Effector CD8-positive, alpha-beta T cell (primary cell): ENCODE data around the gene CACNA1C.
A peak's percentile ranks its signal among the peaks of the same experiment; 100 is the strongest.

Experiments
- DNase-seq: peaks from one replicate; lab custom pipeline; 2025; lab: John Stamatoyannopoulos, UW
- total RNA-seq, 4 experiments: gene quantifications; one replicate each; lab custom pipeline; 2026; lab: John Stamatoyannopoulos, UW

Gene CACNA1C
- 0.62 to 2.9 (median 0.89) reads per million in 4 experiments for total RNA-seq

DNA sequence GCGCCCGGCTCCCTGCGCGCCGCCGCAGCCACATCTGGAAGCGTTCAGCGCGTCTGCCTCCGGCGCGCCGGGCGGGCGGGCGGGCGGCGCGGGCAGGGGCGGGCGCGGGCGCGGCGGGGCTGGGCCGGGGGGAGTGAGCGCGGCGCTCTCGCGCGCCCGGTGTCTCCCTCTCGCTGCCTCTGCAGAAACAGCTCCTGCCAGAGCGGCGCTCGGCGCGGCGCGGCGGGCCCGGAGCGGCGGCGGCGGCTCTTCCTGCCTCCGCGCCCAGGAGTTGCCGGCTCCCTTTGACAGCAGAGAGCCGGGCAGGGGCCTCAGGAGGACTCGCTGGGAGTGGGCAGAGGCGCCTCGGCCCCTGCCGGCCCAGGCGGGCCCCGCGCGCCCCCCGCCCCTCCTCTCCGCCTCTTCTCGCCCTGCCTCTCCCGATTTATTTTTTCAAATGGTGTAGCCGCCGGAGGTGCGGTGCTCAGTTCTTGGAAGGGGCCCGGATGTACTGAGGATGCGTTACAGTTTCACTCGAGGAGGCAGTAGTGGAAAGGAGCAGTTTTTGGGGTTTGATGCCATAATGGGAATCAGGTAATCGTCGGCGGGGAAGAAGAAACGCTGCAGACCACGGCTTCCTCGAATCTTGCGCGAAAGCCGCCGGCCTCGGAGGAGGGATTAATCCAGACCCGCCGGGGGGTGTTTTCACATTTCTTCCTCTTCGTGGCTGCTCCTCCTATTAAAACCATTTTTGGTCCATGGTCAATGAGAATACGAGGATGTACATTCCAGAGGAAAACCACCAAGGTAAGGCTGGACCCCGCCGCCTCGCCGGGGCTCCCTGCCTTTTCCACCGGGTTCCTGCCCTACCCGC lies at the start of gene CACNA1C:
Gene CACNA1C, plus strand, starts transcription at position 162 of the 853 bp plus-strand sequence. Its CDS starts 576 bp downstream, at position 738.
- no peak for DNase-seq

DNA sequence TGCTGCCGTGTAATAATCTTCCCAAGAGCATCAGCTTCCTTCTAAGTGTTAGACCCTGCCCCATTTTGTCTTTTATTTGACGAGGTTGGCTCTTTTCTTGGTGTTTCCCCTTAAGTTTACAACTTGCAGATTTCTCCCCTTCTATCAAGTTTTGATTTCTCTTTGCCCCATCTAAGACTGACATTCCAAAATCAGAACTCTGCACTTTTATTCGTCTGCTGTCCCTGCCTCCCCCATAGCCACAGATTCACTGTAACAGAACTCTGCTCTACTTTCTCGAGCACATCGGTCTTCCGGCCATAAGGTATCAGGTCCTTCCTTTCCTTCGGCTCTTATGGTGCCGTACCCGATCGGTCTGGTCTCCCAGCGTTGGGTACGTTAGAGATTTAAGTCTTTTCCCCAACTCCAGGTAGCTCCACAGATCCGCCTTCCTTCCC lies 49.1 kb upstream of the CACNA1C start:
- no peak for DNase-seq

DNA sequence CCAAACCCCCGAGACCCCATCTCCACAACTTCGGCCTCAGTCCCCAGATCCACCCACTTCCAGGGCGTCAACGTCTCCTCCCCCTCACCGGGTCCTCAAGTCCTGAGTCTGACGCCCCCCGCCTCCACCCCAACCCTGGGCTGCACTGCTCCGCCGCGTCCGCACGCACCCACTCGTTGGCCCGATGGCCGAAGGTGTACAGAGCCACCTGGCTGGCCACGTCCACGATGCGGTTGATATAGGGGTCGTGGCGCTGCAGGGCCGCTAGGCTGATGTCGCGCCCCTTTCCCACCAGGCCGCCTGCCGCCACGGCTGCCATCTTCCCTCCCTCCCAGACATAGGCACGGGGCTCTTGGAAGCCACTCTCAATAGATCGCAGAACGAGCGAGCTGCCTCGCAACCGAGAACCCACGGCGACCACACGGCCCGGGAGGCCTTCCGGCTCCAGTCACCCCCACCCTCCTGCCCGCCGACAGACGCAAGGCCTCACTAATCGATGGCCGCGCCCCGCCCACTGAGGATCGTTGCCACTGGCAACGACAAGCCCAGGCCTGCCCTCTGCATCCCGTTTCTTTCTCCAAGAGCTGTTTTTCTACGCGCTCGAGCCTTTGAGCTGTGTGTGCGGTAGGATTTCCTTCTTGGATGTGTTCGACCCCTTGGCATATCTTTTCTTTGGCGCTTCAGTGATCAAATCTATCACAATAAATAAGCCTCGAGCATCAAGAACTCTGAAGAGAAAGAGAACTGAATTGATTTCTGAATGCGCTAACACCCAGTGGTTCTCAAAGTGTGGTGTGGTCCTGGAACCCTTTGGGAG lies 48.5 kb upstream of the CACNA1C start, which contains the start of gene DCP1B:
Gene DCP1B, minus strand, starts transcription at position 345 of the 817 bp plus-strand sequence. Its CDS starts 26 bp downstream, at position 319.
- peak; percentile 83 for DNase-seq

DNA sequence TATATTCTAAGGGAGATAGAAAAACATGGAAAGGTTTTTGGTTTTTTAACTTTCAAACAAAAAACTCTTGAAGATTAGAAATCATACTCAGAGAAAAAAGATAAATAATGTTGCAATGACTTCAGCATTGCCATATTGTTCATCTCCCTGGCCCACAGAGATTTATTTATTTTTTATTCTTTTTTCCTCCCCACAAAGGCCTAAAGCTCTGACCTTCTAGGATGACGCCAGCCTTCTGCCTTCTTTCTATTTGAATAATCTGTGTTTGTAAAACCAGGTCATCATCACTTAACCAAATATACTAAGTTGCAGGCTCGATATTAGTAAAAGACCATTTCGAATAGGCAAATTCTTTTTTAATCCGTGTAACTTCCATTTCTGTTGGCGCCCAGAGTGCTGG lies 44.1 kb upstream of the CACNA1C start:
- no peak for DNase-seq

DNA sequence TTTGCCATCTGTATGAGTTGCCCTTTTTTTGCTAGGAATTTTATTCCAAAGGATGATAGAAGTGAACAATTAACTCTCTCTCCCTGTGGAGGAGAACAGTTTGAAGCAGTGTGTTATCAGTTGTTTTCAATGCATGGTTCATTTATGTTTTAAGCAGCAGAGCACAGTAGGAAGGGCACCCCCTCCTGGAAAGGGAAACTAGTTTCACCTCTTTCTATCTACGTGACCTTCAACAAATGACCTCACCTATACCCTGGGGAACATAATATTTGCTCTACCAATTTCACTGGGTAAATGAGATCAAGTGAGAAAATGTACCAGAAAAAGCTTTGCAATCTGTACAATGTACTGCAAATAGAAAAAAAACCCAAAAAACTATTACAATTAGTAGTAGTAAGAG lies 43.2 kb upstream of the CACNA1C start:
- no peak for DNase-seq

DNA sequence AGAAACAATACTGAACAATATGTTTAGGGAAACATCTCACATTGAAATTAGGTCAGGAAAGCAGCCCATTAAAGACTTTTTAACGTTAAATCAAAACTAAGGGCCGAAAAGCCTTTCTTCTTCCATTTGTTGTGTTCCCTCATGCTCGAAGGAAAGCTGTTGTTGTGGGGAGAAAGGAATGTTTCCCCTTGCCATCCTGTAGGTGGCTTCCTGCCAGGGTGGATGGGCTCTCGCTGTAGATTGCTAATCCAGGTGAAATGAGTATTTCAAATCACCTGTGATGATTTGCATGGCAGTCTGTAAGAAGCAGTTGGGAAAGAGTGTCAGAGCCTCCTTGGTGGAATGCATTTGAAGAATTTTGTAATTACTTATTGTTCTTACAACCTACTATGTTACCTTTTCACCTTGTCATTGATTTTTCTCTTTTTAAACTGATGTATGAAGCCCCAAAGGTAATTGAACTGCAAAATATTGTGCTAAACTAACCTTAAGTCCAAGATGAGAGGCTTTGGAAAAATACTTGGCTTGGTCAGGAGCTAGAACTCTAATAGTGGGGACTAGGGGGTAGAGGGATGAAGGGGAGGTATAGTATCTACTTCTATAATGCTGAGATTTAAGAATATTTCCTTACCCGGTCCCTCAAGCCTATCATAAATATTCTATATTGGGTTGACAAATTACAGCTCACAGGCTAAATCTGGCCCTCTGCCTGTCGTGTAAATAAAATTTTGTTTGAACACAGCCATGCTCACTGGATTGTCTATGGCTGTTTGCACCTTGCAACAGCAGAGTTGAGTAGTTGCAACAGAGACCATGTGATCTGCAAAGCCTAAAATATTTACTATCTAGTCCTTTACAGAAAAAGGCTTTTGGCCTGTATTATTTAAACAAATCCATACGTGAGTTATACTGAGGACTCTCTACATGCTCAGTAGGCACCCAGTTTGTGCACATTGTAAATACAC lies 40.9 kb upstream of the CACNA1C start:
- no peak for DNase-seq

DNA sequence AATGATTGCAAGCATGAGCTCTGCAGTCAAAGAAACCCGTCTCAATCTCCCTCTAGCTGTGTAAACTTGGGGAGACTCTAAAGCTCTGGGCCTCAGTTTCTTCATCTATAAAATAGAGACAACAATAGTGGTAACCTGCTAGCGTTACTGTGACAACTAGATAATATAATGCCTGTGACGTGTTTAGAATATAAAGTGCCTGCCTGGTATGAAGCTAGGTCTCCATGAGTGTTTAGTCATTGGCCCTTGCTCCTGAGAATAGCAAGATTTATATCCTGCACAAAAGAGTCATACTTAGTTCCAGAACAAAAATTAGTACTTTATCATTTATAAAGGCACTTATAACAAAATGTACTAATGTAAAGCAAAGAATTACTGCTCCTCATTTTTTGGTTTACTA lies 39.7 kb upstream of the CACNA1C start:
- DNase-seq: no peak

DNA sequence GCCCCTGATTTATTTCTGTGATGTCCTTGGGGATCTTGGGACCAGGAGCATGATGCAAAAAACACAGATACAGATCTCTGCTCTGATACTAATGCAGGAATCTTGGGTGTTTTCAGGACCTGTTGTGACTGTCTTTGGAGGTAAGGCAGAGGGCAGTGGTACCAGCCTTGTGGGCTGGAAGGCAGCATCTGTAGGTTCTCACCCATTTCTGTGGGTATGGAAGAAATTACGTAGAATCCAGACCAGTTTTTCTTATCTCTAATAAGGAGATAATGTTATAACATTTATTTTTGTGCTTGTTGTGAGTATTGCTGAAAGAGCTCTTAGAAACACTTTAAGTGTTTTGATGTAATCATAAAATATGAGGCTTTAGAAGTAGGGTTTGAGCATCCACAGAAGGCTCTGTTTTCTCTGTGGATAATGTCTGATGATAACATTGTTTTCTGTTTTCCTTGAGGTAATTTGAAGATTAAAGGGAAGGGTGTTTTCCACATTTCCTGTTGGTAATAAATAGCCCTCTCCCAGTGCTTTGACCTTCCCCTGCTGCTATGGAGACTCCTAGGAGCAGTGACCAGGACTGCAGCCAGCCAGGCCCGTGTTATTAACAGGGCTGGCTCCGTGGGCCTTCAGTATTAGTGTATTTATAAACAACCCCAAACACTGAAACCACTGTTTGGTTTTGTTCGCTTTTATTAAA lies 39.1 kb upstream of the CACNA1C start:
- no peak for DNase-seq

DNA sequence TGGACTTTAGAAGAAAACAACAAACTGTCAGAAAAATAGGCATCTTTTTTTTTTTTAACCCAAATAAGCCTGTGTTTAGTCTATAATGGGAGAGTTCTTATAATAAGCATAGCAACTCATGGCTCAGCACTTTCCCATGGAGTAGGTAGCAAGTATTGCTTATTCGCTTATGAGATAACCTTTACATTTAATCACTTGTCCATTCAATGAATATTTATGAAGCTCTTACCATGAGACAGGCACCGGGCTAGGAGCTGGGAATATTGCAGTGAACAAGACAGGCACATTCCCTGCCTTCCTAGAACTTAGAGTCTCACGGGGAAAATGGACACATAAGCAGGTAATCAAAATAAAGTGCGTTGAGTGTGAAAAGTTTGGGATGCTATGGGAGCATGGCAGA lies 38.6 kb upstream of the CACNA1C start:
- no peak for DNase-seq

DNA sequence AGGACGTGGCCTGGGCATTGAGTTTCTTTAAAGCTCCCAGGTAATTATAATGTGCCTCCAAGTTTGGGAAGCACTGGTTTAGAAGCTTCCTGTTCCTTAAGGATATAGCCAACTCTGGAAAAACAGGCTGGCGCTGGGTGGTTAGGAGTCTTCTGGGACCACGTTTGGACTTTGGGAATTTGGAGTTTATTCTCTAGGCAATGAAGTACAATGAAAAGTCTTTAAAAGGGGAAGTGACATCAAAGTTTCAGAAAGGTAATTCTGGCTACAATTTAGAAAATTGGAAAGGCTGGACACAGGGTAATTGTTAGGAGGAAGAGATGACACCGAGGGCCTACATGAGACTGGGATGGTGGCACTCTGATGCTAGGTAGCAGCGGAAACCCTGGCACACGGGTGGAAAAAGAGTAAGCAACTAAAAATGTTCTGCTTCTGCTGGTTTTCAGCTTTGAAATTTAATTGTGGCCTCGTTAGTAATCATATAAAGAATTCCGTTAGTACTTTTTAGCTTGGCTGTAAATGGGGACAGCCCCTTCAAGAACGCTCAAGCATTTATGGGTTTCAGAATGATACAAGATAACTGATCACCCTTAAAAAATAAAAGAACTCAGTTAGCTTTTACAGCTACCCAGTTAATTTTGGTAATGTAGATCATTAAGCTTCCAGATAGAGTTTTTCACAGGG lies 35.8 kb upstream of the CACNA1C start:
- DNase-seq: no peak

DNA sequence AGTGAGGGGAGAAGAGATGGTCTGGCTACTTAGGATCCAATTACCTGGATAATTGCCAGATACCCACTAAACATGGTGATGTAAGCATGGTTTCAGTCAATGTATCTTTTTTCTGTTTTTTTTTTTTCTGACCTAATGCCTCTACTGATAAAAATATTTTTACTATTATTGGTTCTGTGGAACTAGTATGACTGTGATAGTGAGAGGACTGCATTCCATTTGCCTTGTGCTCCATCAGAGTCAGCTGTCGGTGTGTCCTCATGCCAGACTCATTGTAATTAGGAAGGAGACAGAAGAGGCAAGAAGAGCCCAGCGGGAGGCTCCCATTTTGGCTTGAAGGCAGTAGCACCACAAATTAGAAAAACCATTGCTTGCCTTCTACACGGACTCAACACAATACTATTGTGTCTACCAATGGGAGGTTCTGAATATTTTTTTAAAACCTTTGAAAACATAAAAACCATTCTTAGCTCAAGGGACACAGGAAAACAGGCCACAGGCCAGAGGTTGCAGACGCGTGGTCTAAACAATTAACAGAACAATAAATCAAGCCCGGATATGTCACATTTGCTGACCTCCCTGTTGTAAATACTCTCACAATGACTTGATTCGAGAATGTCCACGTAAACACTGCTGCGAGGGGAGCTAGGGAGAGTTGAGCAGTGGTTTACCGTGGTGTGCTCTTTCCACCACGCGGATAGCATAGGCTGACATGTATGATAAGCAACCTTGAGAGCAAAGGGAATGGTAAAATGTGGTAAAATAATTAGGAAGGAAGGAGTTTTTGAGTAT lies 35.0 kb upstream of the CACNA1C start:
- no peak for DNase-seq

DNA sequence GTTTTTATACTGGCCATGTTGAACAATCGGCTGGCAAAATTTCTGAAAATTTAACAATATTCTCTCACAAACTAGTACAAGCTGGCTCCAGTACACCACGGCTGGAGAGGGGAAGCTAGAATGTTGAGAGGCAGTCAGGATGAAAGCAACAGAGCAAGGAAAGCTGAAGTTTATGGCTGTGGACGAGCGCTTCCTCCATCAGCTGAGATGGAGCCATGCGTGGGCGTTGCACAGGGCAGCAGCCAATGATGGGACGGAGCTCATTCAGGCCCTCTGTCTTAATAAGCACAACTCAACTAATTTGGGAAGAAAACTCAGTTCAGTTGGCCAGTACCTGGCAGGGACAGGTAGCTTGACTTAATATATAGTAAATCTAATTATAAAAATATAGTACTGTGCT lies 34.4 kb upstream of the CACNA1C start:
- no peak for DNase-seq

DNA sequence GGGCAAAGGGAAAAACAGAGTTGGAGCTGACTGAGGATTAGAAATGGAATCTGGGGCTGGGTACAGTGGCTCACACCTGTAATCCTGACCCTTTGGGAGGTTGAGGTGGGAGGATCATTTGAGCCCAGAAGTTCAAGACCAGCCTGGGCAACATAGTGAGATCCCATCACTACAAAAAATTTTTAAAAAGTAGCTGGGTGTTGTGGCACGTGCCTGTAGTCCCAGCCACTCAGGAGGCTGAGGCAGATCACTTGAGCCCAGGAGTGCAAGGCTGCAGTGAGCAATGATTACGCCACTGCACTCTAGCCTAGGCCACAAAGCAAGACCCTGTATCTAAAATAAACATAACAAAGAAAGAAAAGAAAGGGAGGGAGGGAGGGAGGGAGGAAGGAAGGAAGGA lies 33.7 kb upstream of the CACNA1C start:
- no peak for DNase-seq

DNA sequence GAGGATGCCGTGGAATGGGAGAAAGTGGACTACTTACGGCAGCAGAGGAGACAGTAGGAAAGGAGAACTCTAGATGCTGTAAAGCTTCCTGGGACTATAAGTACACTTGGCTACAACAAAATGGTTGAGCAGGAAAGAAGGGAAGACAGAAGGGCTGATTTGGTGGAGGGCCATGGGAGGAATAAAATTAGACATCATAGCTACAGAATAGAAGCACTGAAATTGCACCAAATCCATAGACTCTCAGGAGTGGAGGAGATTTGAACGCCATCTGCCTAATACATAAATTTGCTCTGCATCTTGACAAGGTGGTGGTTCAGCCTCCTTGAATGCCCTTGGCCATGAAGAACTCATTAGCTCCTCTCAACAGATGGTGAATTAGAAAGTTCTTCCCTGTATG lies 32.3 kb upstream of the CACNA1C start:
- DNase-seq: no peak

DNA sequence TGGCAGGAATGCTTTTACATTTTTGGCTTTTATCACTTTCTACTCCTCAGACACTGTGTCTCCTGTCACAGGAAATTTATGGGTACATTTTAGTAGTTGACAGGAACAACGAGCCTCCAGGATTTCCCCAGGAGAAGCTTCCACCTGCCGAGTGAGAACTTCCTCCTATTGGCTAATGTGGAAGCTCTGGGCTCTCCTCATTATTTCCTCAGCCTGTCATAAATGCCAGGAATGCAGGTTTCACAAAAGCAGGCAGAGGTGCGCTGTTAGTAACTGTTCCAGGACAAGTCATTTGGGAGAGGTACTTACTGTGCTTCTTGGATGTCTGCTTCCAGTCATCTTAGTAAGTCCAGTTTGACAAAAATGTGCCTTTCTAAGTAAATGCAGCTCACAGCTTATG lies 29.4 kb upstream of the CACNA1C start:
- DNase-seq: no peak

DNA sequence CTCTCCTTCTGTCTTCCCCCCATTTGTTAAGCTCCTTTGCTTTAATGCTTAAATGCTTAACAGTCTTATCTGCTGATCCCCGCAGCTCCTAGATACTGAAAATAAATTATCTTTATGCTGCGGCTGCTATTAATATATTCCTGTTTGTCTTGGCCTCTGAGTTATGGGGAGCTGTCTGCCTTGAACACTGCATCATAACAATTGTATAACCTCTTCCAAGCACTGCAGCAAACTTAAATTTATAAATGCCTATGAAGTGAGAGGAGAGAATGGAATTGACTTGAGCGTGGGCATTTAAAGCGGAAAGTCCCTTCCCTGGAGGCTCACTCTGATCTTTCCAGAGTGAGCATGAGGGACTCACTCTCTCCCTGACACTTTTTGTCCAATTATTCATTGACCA lies 25.4 kb upstream of the CACNA1C start:
- DNase-seq: no peak

DNA sequence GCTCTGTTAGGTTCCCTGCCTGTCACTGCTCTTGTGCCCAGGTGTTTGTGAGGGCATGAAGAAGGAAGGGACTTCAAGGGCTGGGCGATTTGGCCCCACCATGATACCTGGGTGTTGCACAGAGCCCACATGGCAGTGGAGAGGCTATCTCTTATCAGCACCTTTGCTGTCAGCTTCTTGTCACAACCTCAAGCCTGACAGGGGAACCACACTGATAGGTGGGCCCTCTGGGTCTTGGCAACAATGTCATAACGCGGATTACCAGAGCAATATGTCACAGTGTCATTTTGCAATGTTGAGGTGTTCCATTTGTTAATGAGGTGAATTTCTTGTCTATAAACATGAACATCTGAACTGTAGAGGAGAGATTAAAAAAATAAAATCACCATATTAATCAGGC lies 22.9 kb upstream of the CACNA1C start:
- DNase-seq: no peak

DNA sequence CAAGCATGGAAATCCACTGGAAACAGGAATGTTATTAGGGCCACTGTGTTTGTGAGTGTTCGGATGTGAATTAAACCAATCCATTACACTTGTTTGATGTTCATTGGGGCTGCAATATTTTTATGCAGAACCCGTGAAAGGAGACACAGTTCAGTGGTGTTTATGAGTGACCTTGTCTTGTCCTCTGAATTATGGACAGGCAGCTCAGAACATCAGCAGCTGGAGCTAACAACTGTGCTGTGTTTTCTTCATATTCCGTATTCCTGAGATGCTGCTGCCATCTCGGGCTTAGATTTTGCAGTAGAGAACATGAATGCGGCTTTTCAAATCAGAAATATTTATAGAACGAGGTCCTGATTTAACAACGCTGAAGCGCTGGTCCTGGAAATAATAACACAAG lies 20.3 kb upstream of the CACNA1C start:
- no peak for DNase-seq

DNA sequence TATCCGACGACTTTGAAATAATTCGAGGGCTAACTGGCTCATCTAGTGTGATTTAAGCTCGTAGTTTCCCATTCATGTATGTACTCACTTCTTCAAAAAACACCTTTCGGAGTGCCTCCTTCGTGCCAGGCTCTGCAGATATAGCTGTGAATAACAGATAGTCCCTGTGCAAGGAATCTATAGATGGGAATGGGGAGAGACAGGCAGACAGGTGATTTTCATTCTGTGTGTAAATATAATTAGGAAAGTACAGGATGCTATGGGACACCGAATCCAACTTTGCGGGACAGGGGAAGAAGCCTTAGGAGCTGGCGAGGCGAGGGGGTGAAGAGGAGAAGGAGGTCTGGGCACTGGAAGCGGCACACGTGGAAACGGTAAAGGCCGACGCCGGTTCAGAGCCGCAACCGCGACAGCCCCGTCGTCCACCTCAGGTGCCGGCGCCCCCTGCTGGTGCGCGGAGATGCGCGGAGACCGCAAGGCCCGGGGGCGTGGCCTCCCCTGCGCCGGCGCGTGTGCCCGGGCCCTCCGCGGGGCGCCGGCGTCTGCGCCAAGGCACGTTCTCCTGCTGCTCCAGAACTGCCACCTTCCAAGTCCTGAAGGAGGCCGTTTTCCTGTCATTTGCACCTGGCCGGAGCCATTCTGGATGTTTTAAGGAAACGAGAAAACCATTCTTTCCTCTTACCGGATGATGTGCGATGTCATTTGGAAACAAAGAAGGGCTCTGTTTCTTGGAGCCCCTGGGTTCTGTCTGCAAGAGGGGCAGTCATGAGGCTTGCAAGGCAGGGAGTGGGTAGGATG lies 18.0 kb upstream of the CACNA1C start:
- peak; percentile 67 for DNase-seq
